K562 (cell line): Measurements from ENCODE around the gene CYP2R1. TPM values are rescaled to one million over a fixed set of nuclear protein-coding genes. Genes with fewer than 3 reads are reported as not detected.

Experiments used
- FOXA3 ChIP-seq, 2 experiments: fragments of 450-650 bp in 1 of 2; sonication (generic) in 1 of 2; formaldehyde crosslinking; IDR thresholded peaks in 1 of 2; conservative IDR thresholded peaks in 1 of 2; 2 replicates each; pipeline versions ENCODE4 v1.4.0 to v1.8.0; 2020 to 2022; ENCODE audit warnings: mild to moderate bottlenecking in 2 of 2, missing genetic modification reagents in 1 of 2
- HCFC1 ChIP-seq: IDR thresholded peaks from 2 replicates; pipeline ENCODE4 v1.6.1; 2012; ENCODE audit warnings: low read depth, low read length, improper control_type of control experiment
- HDAC6 ChIP-seq: IDR thresholded peaks from 2 replicates; pipeline ENCODE4 v1.6.1; 2012; ENCODE audit warnings: low read depth, mild to moderate bottlenecking, control low read depth, inconsistent platforms, low read length, moderate library complexity
- L3MBTL2 ChIP-seq: fragments of 450-650 bp; IDR thresholded peaks from 2 replicates; pipeline ENCODE4 v1.6.1; 2016; ENCODE audit warnings: mild to moderate bottlenecking, moderate library complexity
- NCOA2 ChIP-seq, 2 experiments: fragments of 450-650 bp; IDR thresholded peaks; 2 replicates each; pipeline ENCODE4 v1.6.1; 2018; ENCODE audit warnings: mild to moderate bottlenecking in 2 of 2, moderate library complexity in 1 of 2; ENCODE audit not compliant: partially characterized antibody in 2 of 2
- NFXL1 ChIP-seq: fragments of 450-650 bp; formaldehyde crosslinking; IDR thresholded peaks from 2 replicates; pipeline ENCODE4 v1.4.0; 2021; ENCODE audit warnings: mild to moderate bottlenecking
- RBM39 ChIP-seq: fragments of 200-400 bp; formaldehyde crosslinking; optimal IDR thresholded peaks from 2 replicates; pipeline ENCODE3; 2018; ENCODE audit warnings: low read depth, low read length
- TARDBP ChIP-seq: fragments of 450-650 bp; IDR thresholded peaks from 2 replicates; pipeline ENCODE4 v1.6.1; 2016
- TEAD1 ChIP-seq, 2 experiments: fragments of 450-650 bp in 1 of 2; sonication (generic) in 1 of 2; formaldehyde crosslinking; IDR thresholded peaks; 2 replicates each; pipeline versions ENCODE4 v1.4.0 to v1.8.0; 2020 to 2022; ENCODE audit warnings: mild to moderate bottlenecking in 2 of 2, missing genetic modification reagents in 1 of 2
- THRAP3 ChIP-seq: fragments of 450-650 bp; IDR thresholded peaks from 2 replicates; pipeline ENCODE4 v1.6.1; 2016; ENCODE audit warnings: mild to moderate bottlenecking, inconsistent platforms, borderline replicate concordance
- ZFP36 ChIP-seq: fragments of 150-350 bp; IDR thresholded peaks from 2 replicates; pipeline ENCODE4 v1.6.1; 2018; ENCODE audit warnings: low read length, low read depth; ENCODE audit not compliant: partially characterized antibody
- polyA plus RNA-seq, 8 experiments: library from polyadenylated mRNA; depleted of rRNA in 4 of 8; stranded (reverse) in 5 of 8; unstranded in 3 of 8; fragments of >200 nt; fragmentation: Nextera tagmentation in 2 of 8; fragmentation: Illumina TruSeq in 1 of 8; extraction: Ambion mirVana in 2 of 8; extraction: Trizol in 1 of 8; gene quantifications; 2 replicates each; pipeline versions ENCODE4 v1.2.1 to v1.2.3, GENCODE V29; 2011 to 2014; ENCODE audit warnings: inconsistent platforms in 1 of 8, missing spikeins in 1 of 8
- total RNA-seq, 7 experiments: library from RNA; depleted of rRNA in 6 of 7; stranded (reverse); fragments of >200 nt in 6 of 7; fragmentation: Illumina TruSeq in 2 of 7; extraction: Trizol in 2 of 7; gene quantifications; 2 replicates each; pipeline versions ENCODE4 v1.2.1 to v1.2.3, GENCODE V29; 2011 to 2021; ENCODE audit warnings: low replicate concordance in 1 of 7
- TF ChIP-seq, protein P1 (sequence below), 2 experiments: fragments of 450-650 bp in 1 of 2; sonication (generic) in 1 of 2; formaldehyde crosslinking in 1 of 2; IDR thresholded peaks; 2 replicates each; pipeline versions ENCODE4 v1.7.1 to v1.9.0; 2016 to 2022; ENCODE audit warnings: inconsistent platforms in 1 of 2, mild to moderate bottlenecking in 1 of 2, missing genetic modification reagents in 1 of 2
- TF ChIP-seq, protein P2 (sequence below), 2 experiments: IDR thresholded peaks; 2 replicates each; pipeline ENCODE4 v1.6.1; 2011; ENCODE audit warnings: borderline replicate concordance in 1 of 2, control low read depth in 1 of 2, low read depth in 1 of 2, low read length in 1 of 2, mild to moderate bottlenecking in 1 of 2, mixed read lengths in 1 of 2, moderate library complexity in 1 of 2; ENCODE audit not compliant: insufficient read depth in 1 of 2, insufficient read length in 1 of 2, poor library complexity in 1 of 2, severe bottlenecking in 1 of 2; ENCODE audit errors: extremely low read depth in 1 of 2
- TF ChIP-seq, protein P3 (sequence below): fragments of 250-450 bp; sonication (Bioruptor Pico); IDR thresholded peaks from 2 replicates; pipeline ENCODE4 v1.8.0; 2021; ENCODE audit warnings: moderate library complexity, mild to moderate bottlenecking, inconsistent platforms

Gene CYP2R1
- total and polyA plus RNA-seq, 9 of the 15 experiments (the other 6 are each of a cell fraction or from before 2014, with no cell fraction given) = 19.4 to 40.5 (median 29.4) TPM

DNA sequence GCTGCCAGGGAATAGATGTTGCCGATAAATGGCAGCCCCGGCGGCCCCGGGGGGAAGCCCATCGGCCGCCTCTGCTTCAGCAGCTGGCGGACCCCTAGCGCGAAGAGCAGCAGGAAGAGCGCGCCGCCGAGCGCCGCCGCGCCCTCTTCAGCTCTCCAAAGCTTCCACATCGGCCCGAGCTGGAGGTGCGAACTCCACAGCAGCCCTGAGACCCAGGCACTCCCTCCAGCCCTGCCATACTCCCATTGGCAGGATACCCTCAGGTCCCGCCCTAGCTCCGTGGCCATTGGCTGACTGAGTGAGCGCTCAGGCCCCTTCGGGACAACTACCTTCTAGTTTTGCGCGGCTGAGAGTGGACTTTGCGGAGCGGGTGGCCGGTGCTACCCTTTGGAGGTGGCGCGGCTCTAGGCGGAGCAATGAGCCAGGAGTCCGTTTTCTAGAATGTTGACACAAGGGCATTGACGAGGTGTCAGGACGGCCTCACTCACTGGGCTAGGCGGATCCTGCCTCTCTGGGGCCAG is at the start of gene CYP2R1 (continued):
- TF ChIP-seq, protein P1, sequence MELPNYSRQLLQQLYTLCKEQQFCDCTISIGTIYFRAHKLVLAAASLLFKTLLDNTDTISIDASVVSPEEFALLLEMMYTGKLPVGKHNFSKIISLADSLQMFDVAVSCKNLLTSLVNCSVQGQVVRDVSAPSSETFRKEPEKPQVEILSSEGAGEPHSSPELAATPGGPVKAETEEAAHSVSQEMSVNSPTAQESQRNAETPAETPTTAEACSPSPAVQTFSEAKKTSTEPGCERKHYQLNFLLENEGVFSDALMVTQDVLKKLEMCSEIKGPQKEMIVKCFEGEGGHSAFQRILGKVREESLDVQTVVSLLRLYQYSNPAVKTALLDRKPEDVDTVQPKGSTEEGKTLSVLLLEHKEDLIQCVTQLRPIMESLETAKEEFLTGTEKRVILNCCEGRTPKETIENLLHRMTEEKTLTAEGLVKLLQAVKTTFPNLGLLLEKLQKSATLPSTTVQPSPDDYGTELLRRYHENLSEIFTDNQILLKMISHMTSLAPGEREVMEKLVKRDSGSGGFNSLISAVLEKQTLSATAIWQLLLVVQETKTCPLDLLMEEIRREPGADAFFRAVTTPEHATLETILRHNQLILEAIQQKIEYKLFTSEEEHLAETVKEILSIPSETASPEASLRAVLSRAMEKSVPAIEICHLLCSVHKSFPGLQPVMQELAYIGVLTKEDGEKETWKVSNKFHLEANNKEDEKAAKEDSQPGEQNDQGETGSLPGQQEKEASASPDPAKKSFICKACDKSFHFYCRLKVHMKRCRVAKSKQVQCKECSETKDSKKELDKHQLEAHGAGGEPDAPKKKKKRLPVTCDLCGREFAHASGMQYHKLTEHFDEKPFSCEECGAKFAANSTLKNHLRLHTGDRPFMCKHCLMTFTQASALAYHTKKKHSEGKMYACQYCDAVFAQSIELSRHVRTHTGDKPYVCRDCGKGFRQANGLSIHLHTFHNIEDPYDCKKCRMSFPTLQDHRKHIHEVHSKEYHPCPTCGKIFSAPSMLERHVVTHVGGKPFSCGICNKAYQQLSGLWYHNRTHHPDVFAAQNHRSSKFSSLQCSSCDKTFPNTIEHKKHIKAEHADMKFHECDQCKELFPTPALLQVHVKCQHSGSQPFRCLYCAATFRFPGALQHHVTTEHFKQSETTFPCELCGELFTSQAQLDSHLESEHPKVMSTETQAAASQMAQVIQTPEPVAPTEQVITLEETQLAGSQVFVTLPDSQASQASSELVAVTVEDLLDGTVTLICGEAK (IDR thresholded peaks at IDR 0.05) = no peak
- TF ChIP-seq, protein P1 (CRISPR knock-in tag; IDR thresholded peaks at IDR 0.05) = no peak
- TF ChIP-seq HCFC1 (peak; percentile 16; the same call in 1 of the 2 replicates), L3MBTL2 (peak; percentile 93), TEAD1 (CRISPR knock-in tag; IDR thresholded peaks at IDR 0.05) (0 out of 4 replicates have a peak, but pooled peaks of 1 of the 2 experiments have one; percentile 26), TARDBP (0 out of 2 replicates have a peak, but pooled peaks have one; percentile 40), ZFP36 (peak; percentile 21), HDAC6 (no peak), RBM39 (peak; percentile 29), NCOA2 (IDR thresholded peaks at IDR 0.05; ENCODE audit: partially characterized antibody in 2 of 2) (no peak), NFXL1 (CRISPR knock-in tag) (no peak), THRAP3 (no peak), FOXA3 (CRISPR knock-in tag; conservative IDR thresholded peaks at IDR 0.05 in 1 of 2, IDR thresholded peaks at IDR 0.05 in 1 of 2) (peak; percentile 25 to 77; a peak in 3 of 4 replicates)
- TF ChIP-seq, protein P2, sequence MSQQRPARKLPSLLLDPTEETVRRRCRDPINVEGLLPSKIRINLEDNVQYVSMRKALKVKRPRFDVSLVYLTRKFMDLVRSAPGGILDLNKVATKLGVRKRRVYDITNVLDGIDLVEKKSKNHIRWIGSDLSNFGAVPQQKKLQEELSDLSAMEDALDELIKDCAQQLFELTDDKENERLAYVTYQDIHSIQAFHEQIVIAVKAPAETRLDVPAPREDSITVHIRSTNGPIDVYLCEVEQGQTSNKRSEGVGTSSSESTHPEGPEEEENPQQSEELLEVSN (IDR thresholded peaks at IDR 0.05; ENCODE audit: borderline replicate concordance in 1 of 2, extremely low read depth in 1 of 2, insufficient read depth in 1 of 2, insufficient read length in 1 of 2, low read depth in 1 of 2, low read length in 1 of 2, poor library complexity in 1 of 2, severe bottlenecking in 1 of 2) = peak; percentile 86 to 92
- TF ChIP-seq, protein P3, sequence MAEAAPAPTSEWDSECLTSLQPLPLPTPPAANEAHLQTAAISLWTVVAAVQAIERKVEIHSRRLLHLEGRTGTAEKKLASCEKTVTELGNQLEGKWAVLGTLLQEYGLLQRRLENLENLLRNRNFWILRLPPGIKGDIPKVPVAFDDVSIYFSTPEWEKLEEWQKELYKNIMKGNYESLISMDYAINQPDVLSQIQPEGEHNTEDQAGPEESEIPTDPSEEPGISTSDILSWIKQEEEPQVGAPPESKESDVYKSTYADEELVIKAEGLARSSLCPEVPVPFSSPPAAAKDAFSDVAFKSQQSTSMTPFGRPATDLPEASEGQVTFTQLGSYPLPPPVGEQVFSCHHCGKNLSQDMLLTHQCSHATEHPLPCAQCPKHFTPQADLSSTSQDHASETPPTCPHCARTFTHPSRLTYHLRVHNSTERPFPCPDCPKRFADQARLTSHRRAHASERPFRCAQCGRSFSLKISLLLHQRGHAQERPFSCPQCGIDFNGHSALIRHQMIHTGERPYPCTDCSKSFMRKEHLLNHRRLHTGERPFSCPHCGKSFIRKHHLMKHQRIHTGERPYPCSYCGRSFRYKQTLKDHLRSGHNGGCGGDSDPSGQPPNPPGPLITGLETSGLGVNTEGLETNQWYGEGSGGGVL (CRISPR knock-in tag) = no peak
